Endothelial cell of umbilical vein (primary cell): ENCODE results near the gene EMD. TPM values are rescaled to one million over a fixed set of nuclear protein-coding genes. Genes with fewer than 3 reads are reported as not detected.

Experiments
- BruUV-seq: library from RNA; stranded (reverse); fragments of 400-500 nt; replicated peaks from 2 replicates; lab custom pipeline; 2021; lab: Mats Ljungman, UMichigan
- CTCF ChIA-PET: fragments of 300-600, 350-600 bp; sonication (Branson Sonifier 250); formaldehyde crosslinking; loops from one replicate; lab custom pipeline; 2021; ENCODE audit warnings: antibody characterized with exemption, inconsistent platforms; lab: Charles Lee
- POLR2A ChIA-PET: fragments of 300-600, 350-600 bp; sonication (Branson Sonifier 250); formaldehyde crosslinking; loops from one replicate; lab custom pipeline; 2021; ENCODE audit warnings: antibody characterized with exemption, inconsistent platforms; lab: Charles Lee
- DNase-seq: peaks from one replicate; pipeline ENCODE4 v3.0.0-alpha.2; 2011; ENCODE audit warnings: low read depth, low spot score
- FAIRE-seq: peaks from 2 replicates; lab custom pipeline; 2011; peaks lifted over from hg19 to GRCh38; lab: Jason Lieb, UNC
- H2AFZ ChIP-seq: 2 replicates; pipeline ENCODE4 v1.6.0; 2012; ENCODE audit warnings: low read depth, low read length, control low read depth, inconsistent platforms
- H3K27ac ChIP-seq: 2 replicates; pipeline ENCODE4 v1.5.1; 2011; ENCODE audit warnings: low read depth, mild to moderate bottlenecking, control low read depth, low read length, moderate library complexity; ENCODE audit not compliant: insufficient read depth
- H3K27me3 ChIP-seq, 2 experiments: 2 replicates each; pipeline versions ENCODE4 v1.6.0 to v1.6.1; 2011; ENCODE audit warnings: low read length in 2 of 2, mixed read lengths in 1 of 2; ENCODE audit not compliant: control insufficient read depth in 2 of 2, insufficient read depth in 2 of 2
- H3K36me3 ChIP-seq, 2 experiments: 2 replicates in 1 of 2; 3 replicates in 1 of 2; pipeline ENCODE4 v1.5.1; 2011; ENCODE audit warnings: low read length in 2 of 2, mild to moderate bottlenecking in 1 of 2, moderate library complexity in 1 of 2; ENCODE audit not compliant: control insufficient read depth in 2 of 2, insufficient read depth in 2 of 2; ENCODE audit errors: extremely low read depth in 1 of 2
- H3K4me1 ChIP-seq: 3 replicates; pipeline ENCODE4 v1.5.1; 2011; ENCODE audit warnings: mild to moderate bottlenecking, low read length; ENCODE audit not compliant: control insufficient read depth, insufficient read depth; ENCODE audit errors: extremely low read depth
- H3K4me2 ChIP-seq: 2 replicates; pipeline ENCODE4 v1.6.1; 2011; ENCODE audit warnings: low read length, control low read depth, mixed read lengths; ENCODE audit not compliant: insufficient read depth
- H3K4me3 ChIP-seq, 3 experiments: fragments of 200-600 bp in 1 of 3; sonication (generic), shearing (Covaris generic) in 1 of 3; replicated peaks in 1 of 3; 2 replicates each; pipeline ENCODE4 v1.5.1; 2011 to 2016; ENCODE audit warnings: control low read depth in 3 of 3, low read length in 3 of 3, mild to moderate bottlenecking in 2 of 3, inconsistent platforms in 1 of 3, low read depth in 1 of 3, moderate library complexity in 1 of 3; ENCODE audit not compliant: insufficient read depth in 1 of 3
- H3K79me2 ChIP-seq: 2 replicates; pipeline ENCODE4 v1.6.0; 2012; ENCODE audit warnings: low read length, inconsistent platforms; ENCODE audit not compliant: control insufficient read depth, insufficient read depth
- H3K9ac ChIP-seq: replicated peaks from 2 replicates; pipeline ENCODE3; 2011; ENCODE audit warnings: low read length, control low read depth; ENCODE audit not compliant: insufficient read depth; ENCODE audit errors: extremely low read depth
- H3K9me1 ChIP-seq: replicated peaks from 3 replicates; pipeline ENCODE4 v1.6.0; 2011; ENCODE audit warnings: mild to moderate bottlenecking, low read length; ENCODE audit not compliant: control insufficient read depth, insufficient read depth; ENCODE audit errors: extremely low read depth
- H3K9me3 ChIP-seq: replicated peaks from 2 replicates; pipeline ENCODE4 v1.5.1; 2012; ENCODE audit warnings: low read length, inconsistent platforms; ENCODE audit not compliant: control insufficient read depth, insufficient read depth
- H4K20me1 ChIP-seq: replicated peaks from 2 replicates; pipeline ENCODE3; 2011; ENCODE audit warnings: mild to moderate bottlenecking, low read length; ENCODE audit not compliant: control insufficient read depth, insufficient read depth; ENCODE audit errors: extremely low read depth
- MYC ChIP-seq: IDR thresholded peaks from one replicate; pipeline ENCODE4 v1.6.1; 2011; ENCODE audit warnings: mild to moderate bottlenecking, low read depth, low read length
- dilution Hi-C: fragments of 300-500 bp; cut with MboI; formaldehyde crosslinking; loops from one replicate; pipeline ENCODE4 v1.15.0; 2019; ENCODE audit warnings: low sequenced_read_pairs; ENCODE audit not compliant: extremely low pct_ligation_motif_present
- intact Hi-C: fragments of 100-400 bp; cut with micrococcal nuclease; formaldehyde crosslinking; loops from one replicate; pipeline ENCODE4 v1.10.0; 2022
- polyA plus RNA-seq, 4 experiments: library from polyadenylated mRNA; depleted of rRNA in 3 of 4; stranded (reverse) in 3 of 4; unstranded in 1 of 4; fragments of >200 nt; gene quantifications; 2 replicates each; pipeline versions ENCODE4 v1.2.1 to v1.2.3, GENCODE V29; 2011 to 2012; ENCODE audit warnings: missing spikeins in 1 of 4
- total RNA-seq: library from RNA; stranded (reverse); gene quantifications from 2 replicates; pipeline ENCODE4 v1.2.3, GENCODE V29; 2021
- TF ChIP-seq, protein P1 (sequence below), 2 donors: IDR thresholded peaks; 1 replicate in 1 of 2; 2 replicates in 1 of 2; pipeline ENCODE4 v1.5.1; 2011; ENCODE audit warnings: low read length in 2 of 2, mild to moderate bottlenecking in 2 of 2, moderate library complexity in 2 of 2, control low read depth in 1 of 2, inconsistent platforms in 1 of 2, low read depth in 1 of 2; ENCODE audit not compliant: insufficient read depth in 1 of 2; ENCODE audit errors: extremely low read depth in 1 of 2

EMD gene
- total and polyA plus RNA-seq, 2 donors (not counting 3 experiments of a cell fraction or from before 2014, with no cell fraction given): 50.6 to 76.8 TPM

- peak overlapping the region; percentile 26 for H2AFZ ChIP-seq
- H3K9me3 ChIP-seq: no peaks in the 10 kb centered on the region
- FAIRE-seq (peak; percentile 89), DNase-seq (peak; percentile 70)
- no peak for TF ChIP-seq MYC
- TF ChIP-seq, protein P1, sequence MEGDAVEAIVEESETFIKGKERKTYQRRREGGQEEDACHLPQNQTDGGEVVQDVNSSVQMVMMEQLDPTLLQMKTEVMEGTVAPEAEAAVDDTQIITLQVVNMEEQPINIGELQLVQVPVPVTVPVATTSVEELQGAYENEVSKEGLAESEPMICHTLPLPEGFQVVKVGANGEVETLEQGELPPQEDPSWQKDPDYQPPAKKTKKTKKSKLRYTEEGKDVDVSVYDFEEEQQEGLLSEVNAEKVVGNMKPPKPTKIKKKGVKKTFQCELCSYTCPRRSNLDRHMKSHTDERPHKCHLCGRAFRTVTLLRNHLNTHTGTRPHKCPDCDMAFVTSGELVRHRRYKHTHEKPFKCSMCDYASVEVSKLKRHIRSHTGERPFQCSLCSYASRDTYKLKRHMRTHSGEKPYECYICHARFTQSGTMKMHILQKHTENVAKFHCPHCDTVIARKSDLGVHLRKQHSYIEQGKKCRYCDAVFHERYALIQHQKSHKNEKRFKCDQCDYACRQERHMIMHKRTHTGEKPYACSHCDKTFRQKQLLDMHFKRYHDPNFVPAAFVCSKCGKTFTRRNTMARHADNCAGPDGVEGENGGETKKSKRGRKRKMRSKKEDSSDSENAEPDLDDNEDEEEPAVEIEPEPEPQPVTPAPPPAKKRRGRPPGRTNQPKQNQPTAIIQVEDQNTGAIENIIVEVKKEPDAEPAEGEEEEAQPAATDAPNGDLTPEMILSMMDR (IDR thresholded peaks at IDR 0.05; ENCODE audit: extremely low read depth in 1 of 2, insufficient read depth in 1 of 2, low read depth in 1 of 2, low read length in 2 of 2): peak; percentile 51 to 55
- peak overlapping the region; percentile 18 for H3K4me2 ChIP-seq
- H3K36me3 ChIP-seq: no peaks in the 10 kb centered on the region
- peak overlapping the region; percentile 4 for H3K9ac ChIP-seq
- ChIA-PET POLR2A (interaction anchor here (0.9 to 1.0 kb wide), 2 partner anchors 24 to 28 kb away, joined by 3 read pairs; no protein-coding TSS in a partner anchor), CTCF (interaction anchor here (0.8 to 2.4 kb wide), 16 partner anchors 8 to 402 kb away, joined by 3 to 24 read pairs (median 3); partner anchors contain the start of genes FAM3A, FAM50A, HCFC1 and PLXNA3)
- H3K4me1 ChIP-seq: peaks cover 23% of the 10 kb centered on the region
- no peaks in the 10 kb centered on the region for H4K20me1 ChIP-seq
- peak overlapping the region; percentile 5 to 50 (median 9) for H3K4me3 ChIP-seq
- dilution Hi-C loops: no loop called here
- intact Hi-C loops: loop anchor here (1.0 to 5.0 kb wide), 2 partner anchors 34 to 161 kb away; partner anchors contain the start of gene DNASE1L1
- no TSS peak for BruUV-seq
- H3K27me3 ChIP-seq: no peaks in the 10 kb centered on the region
- peaks cover 25% of the 10 kb centered on the region for H3K79me2 ChIP-seq
- H3K9me1 ChIP-seq: no peaks in the 10 kb centered on the region
- peak overlapping the region; percentile 45 for H3K27ac ChIP-seq
Observed at GRCh38 chrX:154373340-154374306, 5.5 kb upstream of the EMD start.
